Measurements from ENCODE around the gene ELOVL7. TPM values are rescaled to one million over a fixed set of nuclear protein-coding genes. Genes with fewer than 3 reads are reported as not detected.

The ELOVL7 gene
- polyA plus RNA-seq, 6 donors from 2014 or later = 0.17 to 3.4 (median 0.69) TPM; not detected in 1

GRCh38 chr5:60852317-60852716, 8.2 kb upstream of the ELOVL7 start:
- H3K36me3 Mint-ChIP-seq = no peaks in the 10 kb centered on the region
- peaks cover 0 to 3% (median 0%) of the 10 kb centered on the region in 7 donors for H3K9me3 Mint-ChIP-seq
- no peaks in the 10 kb centered on the region for H3K27me3 Mint-ChIP-seq
- DNase-seq = no peak
- ATAC-seq (ENCODE audit: low read depth in 2 of 2) = no peak
- no peak overlapping the region for H3K27ac Mint-ChIP-seq
- no peak overlapping the region for H3K4me3 Mint-ChIP-seq
- no peaks in the 10 kb centered on the region for H3K4me1 Mint-ChIP-seq

GRCh38 chr5:60851626-60852025, 7.6 kb upstream of the ELOVL7 start:
- DNase-seq (no peak), ATAC-seq (ENCODE audit: low read depth in 2 of 2) (no peak)
- H3K4me3 Mint-ChIP-seq = no peak overlapping the region
- H3K27me3 Mint-ChIP-seq = peaks cover 2 to 4% (median 3%) of the 10 kb centered on the region in 3 donors
- H3K9me3 Mint-ChIP-seq = peaks cover 0 to 3% (median 0%) of the 10 kb centered on the region in 7 donors
- H3K36me3 Mint-ChIP-seq = no peaks in the 10 kb centered on the region
- H3K27ac Mint-ChIP-seq = no peak overlapping the region
- H3K4me1 Mint-ChIP-seq = no peaks in the 10 kb centered on the region

- peaks cover 40 to 46% (median 45%) of the 10 kb centered on the region in 3 donors for H3K27me3 Mint-ChIP-seq
- H3K9me3 Mint-ChIP-seq = no peaks in the 10 kb centered on the region
- H3K27ac Mint-ChIP-seq = peak overlapping the region in 1 of 6 donors; percentile 5
Measured at GRCh38 chr5:60846298-60846697, 2.2 kb upstream of the ELOVL7 start.

GRCh38 chr5:60843386-60843935, 608 bp downstream of the ELOVL7 start:
- no peak for DNase-seq
- Mint-ChIP-seq H3K9me3 (no peaks in the 10 kb centered on the region), H3K27ac (no peak overlapping the region), H3K36me3 (peaks cover 0 to 4% of the 10 kb centered on the region in 2 donors), H3K27me3 (peaks cover 51 to 58% (median 55%) of the 10 kb centered on the region in 3 donors), H3K4me3 (peak overlapping the region; percentile 53 to 87 (median 78)), H3K4me1 (peaks cover 5 to 14% (median 8%) of the 10 kb centered on the region in 3 donors)
- no peak for ATAC-seq (ENCODE audit: low read depth in 2 of 2)

More at GRCh38 chr5:60846298-60846697, 2.2 kb upstream of the ELOVL7 start:
- Mint-ChIP-seq H3K4me3 (peak overlapping the region in 2 of 8 donors; percentile 5 to 6), H3K4me1 (peaks cover 5 to 14% (median 8%) of the 10 kb centered on the region in 3 donors), H3K36me3 (peaks cover 0 to 4% of the 10 kb centered on the region in 2 donors)
- ATAC-seq (ENCODE audit: low read depth in 2 of 2) = no peak
- no peak for DNase-seq

- Mint-ChIP-seq H3K36me3 (peaks cover 0 to 4% of the 10 kb centered on the region in 2 donors), H3K4me3 (peak overlapping the region; percentile 53 to 87 (median 78)), H3K9me3 (no peaks in the 10 kb centered on the region), H3K27me3 (peaks cover 51 to 58% (median 55%) of the 10 kb centered on the region in 3 donors), H3K4me1 (peaks cover 5 to 14% (median 8%) of the 10 kb centered on the region in 3 donors), H3K27ac (no peak overlapping the region)
- DNase-seq = no peak
- ATAC-seq (ENCODE audit: low read depth in 2 of 2) = no peak
Measured at GRCh38 chr5:60842871-60843385, 1.1 kb downstream of the ELOVL7 start.

- H3K9me3 Mint-ChIP-seq = no peaks in the 10 kb centered on the region
- H3K4me3 Mint-ChIP-seq = no peak overlapping the region
- H3K36me3 Mint-ChIP-seq = peaks cover 0 to 4% of the 10 kb centered on the region in 2 donors
- peaks cover 45 to 53% (median 48%) of the 10 kb centered on the region in 3 donors for H3K27me3 Mint-ChIP-seq
- peaks cover 5 to 14% (median 8%) of the 10 kb centered on the region in 3 donors for H3K4me1 Mint-ChIP-seq
- H3K27ac Mint-ChIP-seq = no peak overlapping the region
- DNase-seq (no peak), ATAC-seq (ENCODE audit: low read depth in 2 of 2) (no peak)
Measured at GRCh38 chr5:60841361-60841760, 2.7 kb downstream of the ELOVL7 start.

- Mint-ChIP-seq H3K4me1 (no peaks in the 10 kb centered on the region), H3K9me3 (no peaks in the 10 kb centered on the region), H3K36me3 (no peaks in the 10 kb centered on the region), H3K27me3 (peaks cover 8 to 14% (median 10%) of the 10 kb centered on the region in 3 donors), H3K27ac (no peak overlapping the region), H3K4me3 (no peak overlapping the region)
- DNase-seq (no peak), ATAC-seq (ENCODE audit: low read depth in 2 of 2) (no peak)
Measured at GRCh38 chr5:60836131-60836530, 7.9 kb downstream of the ELOVL7 start.

GRCh38 chr5:60835554-60835953, 8.5 kb downstream of the ELOVL7 start:
- no peak for DNase-seq
- Mint-ChIP-seq H3K9me3 (no peaks in the 10 kb centered on the region), H3K36me3 (no peaks in the 10 kb centered on the region), H3K4me3 (no peak overlapping the region), H3K4me1 (no peaks in the 10 kb centered on the region), H3K27me3 (peaks cover 7 to 14% (median 9%) of the 10 kb centered on the region in 3 donors), H3K27ac (no peak overlapping the region)
- no peak for ATAC-seq (ENCODE audit: low read depth in 2 of 2)

GRCh38 chr5:60833520-60833919, 10.5 kb downstream of the ELOVL7 start:
- ATAC-seq (ENCODE audit: low read depth in 2 of 2) (no peak), DNase-seq (no peak)
- Mint-ChIP-seq H3K4me1 (no peaks in the 10 kb centered on the region), H3K27ac (no peak overlapping the region), H3K9me3 (no peaks in the 10 kb centered on the region), H3K4me3 (no peak overlapping the region), H3K27me3 (peaks cover 0 to 4% (median 0%) of the 10 kb centered on the region in 3 donors), H3K36me3 (no peaks in the 10 kb centered on the region)

- Mint-ChIP-seq H3K27ac (no peak overlapping the region), H3K27me3 (peaks cover 0 to 2% (median 0%) of the 10 kb centered on the region in 3 donors), H3K36me3 (no peaks in the 10 kb centered on the region), H3K4me1 (no peaks in the 10 kb centered on the region), H3K9me3 (no peaks in the 10 kb centered on the region), H3K4me3 (no peak overlapping the region)
- ATAC-seq (ENCODE audit: low read depth in 2 of 2) (no peak), DNase-seq (no peak)
Measured at GRCh38 chr5:60830581-60831127, 13.4 kb downstream of the ELOVL7 start.

- DNase-seq (no peak), ATAC-seq (ENCODE audit: low read depth in 2 of 2) (no peak)
- Mint-ChIP-seq H3K4me3 (no peak overlapping the region), H3K36me3 (no peaks in the 10 kb centered on the region), H3K27ac (no peak overlapping the region), H3K9me3 (no peaks in the 10 kb centered on the region), H3K4me1 (no peaks in the 10 kb centered on the region), H3K27me3 (no peaks in the 10 kb centered on the region)
Measured at GRCh38 chr5:60829490-60830266, 14.4 kb downstream of the ELOVL7 start.

GRCh38 chr5:60827201-60827600, 16.9 kb downstream of the ELOVL7 start:
- ATAC-seq (ENCODE audit: low read depth in 2 of 2) (no peak), DNase-seq (no peak)
- H3K4me1 Mint-ChIP-seq = no peaks in the 10 kb centered on the region
- H3K4me3 Mint-ChIP-seq = no peak overlapping the region
- no peak overlapping the region for H3K27ac Mint-ChIP-seq
- H3K27me3 Mint-ChIP-seq = no peaks in the 10 kb centered on the region
- no peaks in the 10 kb centered on the region for H3K9me3 Mint-ChIP-seq
- H3K36me3 Mint-ChIP-seq = no peaks in the 10 kb centered on the region

- no peaks in the 10 kb centered on the region for H3K27me3 Mint-ChIP-seq
Measured at GRCh38 chr5:60826653-60827052, 17.4 kb downstream of the ELOVL7 start.

More at GRCh38 chr5:60826653-60827052, 17.4 kb downstream of the ELOVL7 start:
- no peak for ATAC-seq (ENCODE audit: low read depth in 2 of 2)
- no peak for DNase-seq
- no peaks in the 10 kb centered on the region for H3K9me3 Mint-ChIP-seq
- H3K36me3 Mint-ChIP-seq = no peaks in the 10 kb centered on the region
- H3K4me3 Mint-ChIP-seq = no peak overlapping the region
- no peaks in the 10 kb centered on the region for H3K4me1 Mint-ChIP-seq
- no peak overlapping the region for H3K27ac Mint-ChIP-seq
